HEK293T (cell line): ENCODE results near the gene TGFBR2.

Source experiments
- CTCF ChIA-PET: fragments of 350-600 bp; formaldehyde crosslinking; extraction: SDS; loops from one replicate; lab custom pipeline; 2021; ENCODE audit warnings: antibody characterized with exemption, inconsistent platforms; lab: Yijun Ruan, JAX
- POLR2A ChIA-PET: fragments of 350-600 bp; formaldehyde crosslinking; extraction: SDS; loops from one replicate; lab custom pipeline; 2020; ENCODE audit warnings: antibody characterized with exemption, inconsistent platforms; lab: Yijun Ruan, JAX
- DNase-seq: peaks from one replicate; pipeline ENCODE4 v3.0.0; 2012; ENCODE audit warnings: mixed read lengths; ENCODE audit errors: extremely low spot score
- ARNT ChIP-seq: fragments of 450-650 bp; IDR thresholded peaks from 2 replicates; pipeline ENCODE4 v1.6.1; 2017; ENCODE audit warnings: mild to moderate bottlenecking
- BHLHE40 ChIP-seq: fragments of 450-650 bp; IDR thresholded peaks from 2 replicates; pipeline ENCODE4 v1.6.1; 2016; ENCODE audit warnings: mild to moderate bottlenecking, moderate library complexity, borderline replicate concordance
- CTBP1 ChIP-seq: fragments of 450-650 bp; IDR thresholded peaks from 2 replicates; pipeline ENCODE4 v1.6.1; 2016; ENCODE audit warnings: borderline replicate concordance
- ELF4 ChIP-seq: fragments of 450-650 bp; IDR thresholded peaks from 2 replicates; pipeline ENCODE4 v1.6.1; 2017; ENCODE audit warnings: antibody characterized with exemption
- FOXA1 ChIP-seq: fragments of 450-650 bp; IDR thresholded peaks from 2 replicates; pipeline ENCODE4 v1.6.1; 2016; ENCODE audit warnings: mild to moderate bottlenecking
- FOXK2 ChIP-seq: fragments of 450-650 bp; IDR thresholded peaks from 2 replicates; pipeline ENCODE4 v1.6.1; 2016; ENCODE audit warnings: mild to moderate bottlenecking
- FOXM1 ChIP-seq: fragments of 450-650 bp; IDR thresholded peaks from 2 replicates; pipeline ENCODE4 v1.6.1; 2017; ENCODE audit warnings: mild to moderate bottlenecking, borderline replicate concordance
- HDGF ChIP-seq: fragments of 450-650 bp; IDR thresholded peaks from 2 replicates; pipeline ENCODE4 v1.6.1; 2017; ENCODE audit warnings: antibody characterized with exemption, borderline replicate concordance
- L3MBTL2 ChIP-seq: fragments of 450-650 bp; conservative IDR thresholded peaks from 2 replicates; pipeline ENCODE4 v1.6.1; 2016; ENCODE audit warnings: mild to moderate bottlenecking
- LEF1 ChIP-seq: fragments of 450-650 bp; IDR thresholded peaks from 2 replicates; pipeline ENCODE4 v1.6.1; 2017; ENCODE audit warnings: mild to moderate bottlenecking, borderline replicate concordance
- NFRKB ChIP-seq: fragments of 450-650 bp; IDR thresholded peaks from 2 replicates; pipeline ENCODE4 v1.6.1; 2016; ENCODE audit warnings: mild to moderate bottlenecking, moderate library complexity
- SP1 ChIP-seq: fragments of 450-650 bp; IDR thresholded peaks from 2 replicates; pipeline ENCODE4 v1.6.1; 2017
- SUZ12 ChIP-seq: fragments of 450-650 bp; IDR thresholded peaks from 2 replicates; pipeline ENCODE4 v1.6.1; 2016; ENCODE audit warnings: mild to moderate bottlenecking
- TARDBP ChIP-seq: fragments of 450-650 bp; IDR thresholded peaks from 2 replicates; pipeline ENCODE4 v1.6.1; 2016
- ZNF384 ChIP-seq: fragments of 450-650 bp; IDR thresholded peaks from 2 replicates; pipeline ENCODE4 v1.6.1; 2016
- TF ChIP-seq, protein P1 (sequence below): fragments of 450-650 bp; IDR thresholded peaks from 2 replicates; pipeline ENCODE4 v1.6.1; 2016

TGFBR2 gene

DNA sequence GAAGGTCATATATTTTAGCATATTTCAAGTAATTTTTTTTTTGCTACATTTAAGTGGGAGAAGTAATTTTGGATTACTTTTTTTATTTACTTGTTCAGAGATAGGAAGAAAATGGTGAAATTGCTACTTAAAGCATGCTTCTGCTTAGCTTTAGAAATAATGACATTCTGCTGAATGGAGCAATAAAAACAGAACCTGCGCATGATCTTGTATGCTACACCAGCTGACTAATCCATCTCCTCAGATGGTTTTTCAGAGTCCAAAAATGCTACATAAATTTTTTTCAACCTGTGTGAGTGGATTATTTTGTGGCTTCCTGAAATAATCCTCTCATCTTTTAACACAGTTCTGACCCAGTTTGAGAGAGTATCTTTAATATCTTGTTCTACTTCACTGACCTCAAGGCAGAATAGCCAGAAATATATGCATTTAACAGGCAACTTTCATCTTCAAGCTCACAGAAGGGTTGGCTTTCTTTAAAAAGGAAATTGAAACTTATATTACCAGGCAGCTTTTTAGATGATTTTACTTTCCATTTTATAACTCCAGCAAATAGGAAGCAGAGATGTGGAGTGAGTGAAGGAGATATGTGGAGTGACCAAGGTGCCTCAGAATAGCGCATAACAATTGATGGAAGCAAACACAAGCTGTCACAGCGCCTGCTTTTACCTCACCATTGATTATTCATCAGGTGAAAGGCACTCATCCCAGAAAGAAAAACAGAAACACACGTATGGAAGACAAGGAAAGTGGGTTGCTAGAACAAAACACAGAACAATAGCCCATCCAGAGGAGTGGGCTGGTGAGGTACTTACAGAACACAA is 136.6 kb downstream of the TGFBR2 start:
- CTCF ChIA-PET, result no interaction called here

More for the DNA sequence above, 136.6 kb downstream of the TGFBR2 start:
- POLR2A ChIA-PET, result no interaction called here
- no peak for TF ChIP-seq HDGF
- TF ChIP-seq ELF4, result no peak
- TF ChIP-seq, protein P1, sequence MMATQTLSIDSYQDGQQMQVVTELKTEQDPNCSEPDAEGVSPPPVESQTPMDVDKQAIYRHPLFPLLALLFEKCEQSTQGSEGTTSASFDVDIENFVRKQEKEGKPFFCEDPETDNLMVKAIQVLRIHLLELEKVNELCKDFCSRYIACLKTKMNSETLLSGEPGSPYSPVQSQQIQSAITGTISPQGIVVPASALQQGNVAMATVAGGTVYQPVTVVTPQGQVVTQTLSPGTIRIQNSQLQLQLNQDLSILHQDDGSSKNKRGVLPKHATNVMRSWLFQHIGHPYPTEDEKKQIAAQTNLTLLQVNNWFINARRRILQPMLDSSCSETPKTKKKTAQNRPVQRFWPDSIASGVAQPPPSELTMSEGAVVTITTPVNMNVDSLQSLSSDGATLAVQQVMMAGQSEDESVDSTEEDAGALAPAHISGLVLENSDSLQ, result no peak
- TF ChIP-seq FOXM1, result no peak
- no peak for TF ChIP-seq ARNT
- no peak for TF ChIP-seq ZNF384
- TF ChIP-seq SP1, result no peak
- TF ChIP-seq BHLHE40, result no peak
- no peak for TF ChIP-seq LEF1
- TF ChIP-seq CTBP1, result no peak
- no peak for TF ChIP-seq NFRKB
- no peak for TF ChIP-seq FOXK2
- TF ChIP-seq TARDBP, result no peak
- TF ChIP-seq FOXA1, result no peak
- no peak for TF ChIP-seq L3MBTL2
- no peak for TF ChIP-seq SUZ12
- DNase-seq, result no peak
